Upper lobe of left lung (tissue), 4 donors: ENCODE data around the gene TCERG1L.

ENCODE experiments used
- EP300 ChIP-seq, 4 donors: sonication (generic); formaldehyde crosslinking; IDR thresholded peaks; one replicate each; pipeline ENCODE4 v1.5.1; 2017; ENCODE audit warnings: antibody characterized with exemption in 4 of 4, control low read depth in 2 of 4
- POLR2AphosphoS5 ChIP-seq, 2 donors: sonication (generic); formaldehyde crosslinking; IDR thresholded peaks; one replicate each; pipeline ENCODE4 v1.5.1; 2017; ENCODE audit warnings: antibody characterized with exemption in 2 of 2
- TF ChIP-seq, protein P1 (sequence below), 6 experiments: fragments of 450-650 bp in 4 of 6; fragments of 200-600 bp in 2 of 6; sonication (generic) in 2 of 6; IDR thresholded peaks; one replicate each; pipeline ENCODE4 v1.5.1; 2016 to 2019; ENCODE audit warnings: antibody characterized with exemption in 6 of 6

DNA sequence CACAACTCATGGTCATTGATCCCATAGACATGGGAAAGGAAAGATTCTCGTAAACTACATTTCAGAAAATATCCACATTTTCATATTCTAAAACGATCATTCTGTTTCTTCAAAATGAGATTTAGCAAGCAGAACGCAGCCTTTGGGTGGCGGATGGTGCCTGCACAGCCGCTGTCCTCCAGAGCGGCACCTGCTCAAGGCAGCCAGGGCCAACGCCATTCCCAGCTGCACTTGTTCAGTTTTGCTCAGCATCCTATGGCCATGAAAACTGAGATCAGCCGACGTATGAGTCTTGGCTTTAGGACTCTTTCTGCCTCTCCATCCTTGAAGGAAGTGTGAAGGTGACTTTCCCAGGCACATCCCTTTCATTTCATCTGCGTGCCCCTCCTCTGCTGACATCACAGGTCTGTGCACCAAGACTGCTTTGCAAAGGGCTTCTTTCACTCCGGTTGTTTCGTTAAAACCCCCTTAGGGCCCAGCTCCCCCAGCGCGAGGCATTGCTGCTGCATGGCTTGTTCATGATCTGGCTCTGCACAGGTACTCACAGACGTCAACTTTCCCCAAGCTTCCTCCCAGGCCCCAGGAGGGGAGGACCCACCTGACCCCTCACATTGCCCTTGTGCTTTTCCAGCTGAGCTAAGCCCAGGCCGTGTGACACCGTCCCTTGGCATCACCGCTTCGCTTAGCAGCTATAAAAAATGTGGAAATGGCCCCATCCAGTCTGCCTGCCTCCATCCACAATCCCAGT is 37.2 kb downstream of the TCERG1L start:
- TF ChIP-seq, protein P1, sequence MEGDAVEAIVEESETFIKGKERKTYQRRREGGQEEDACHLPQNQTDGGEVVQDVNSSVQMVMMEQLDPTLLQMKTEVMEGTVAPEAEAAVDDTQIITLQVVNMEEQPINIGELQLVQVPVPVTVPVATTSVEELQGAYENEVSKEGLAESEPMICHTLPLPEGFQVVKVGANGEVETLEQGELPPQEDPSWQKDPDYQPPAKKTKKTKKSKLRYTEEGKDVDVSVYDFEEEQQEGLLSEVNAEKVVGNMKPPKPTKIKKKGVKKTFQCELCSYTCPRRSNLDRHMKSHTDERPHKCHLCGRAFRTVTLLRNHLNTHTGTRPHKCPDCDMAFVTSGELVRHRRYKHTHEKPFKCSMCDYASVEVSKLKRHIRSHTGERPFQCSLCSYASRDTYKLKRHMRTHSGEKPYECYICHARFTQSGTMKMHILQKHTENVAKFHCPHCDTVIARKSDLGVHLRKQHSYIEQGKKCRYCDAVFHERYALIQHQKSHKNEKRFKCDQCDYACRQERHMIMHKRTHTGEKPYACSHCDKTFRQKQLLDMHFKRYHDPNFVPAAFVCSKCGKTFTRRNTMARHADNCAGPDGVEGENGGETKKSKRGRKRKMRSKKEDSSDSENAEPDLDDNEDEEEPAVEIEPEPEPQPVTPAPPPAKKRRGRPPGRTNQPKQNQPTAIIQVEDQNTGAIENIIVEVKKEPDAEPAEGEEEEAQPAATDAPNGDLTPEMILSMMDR (IDR thresholded peaks at IDR 0.05), result no peak
- TF ChIP-seq POLR2AphosphoS5 (IDR thresholded peaks at IDR 0.05), result no peak
- TF ChIP-seq EP300 (IDR thresholded peaks at IDR 0.05), result no peak
